Pancreas (tissue), 10 donors: ENCODE data around the gene ZNF480. TPM values are rescaled to one million over a fixed set of nuclear protein-coding genes. Genes with fewer than 3 reads are reported as not detected.
"Not testable (repeated sequence)": the region's sequence is repeated elsewhere in the genome, so short reads cannot be mapped to it uniquely, and the experiment has no call there.

Source experiments
- ATAC-seq, 4 donors: fragments of 200-7000 bp; cut with Tn5 transposase; one replicate each; pipeline versions ENCODE4 v1.8.0 to v1.9.1; 2020; ENCODE audit warnings: mild to moderate bottlenecking in 4 of 4, moderate library complexity in 4 of 4
- DNase-seq, 6 donors: peaks; one replicate each; pipeline ENCODE4 v3.0.0-alpha.2; 2020
- FAIRE-seq: peaks from 2 replicates; lab custom pipeline; 2012; peaks lifted over from hg19 to GRCh38; lab: Jason Lieb, UNC
- H3K27ac ChIP-seq, 4 donors: fragments of 200-600 bp; sonication (generic); 1 replicate in 3 of 4; 2 replicates in 1 of 4; pipeline versions ENCODE4 v1.5.0 to v1.8.0; 2020
- H3K27me3 ChIP-seq, 4 donors: fragments of 200-600 bp; one replicate each; pipeline ENCODE4 v1.8.0; 2021
- H3K36me3 ChIP-seq, 3 donors: fragments of 200-600 bp; sonication (generic) in 1 of 3; one replicate each; pipeline versions ENCODE4 v1.5.0 to v1.8.0; 2020 to 2021
- H3K4me1 ChIP-seq, 3 donors: fragments of 200-600 bp; one replicate each; pipeline ENCODE4 v1.8.0; 2021
- H3K4me3 ChIP-seq, 4 donors: fragments of 200-600 bp; sonication (generic) in 2 of 4; one replicate each; pipeline versions ENCODE4 v1.5.0 to v1.8.0; 2020 to 2021
- H3K9me3 ChIP-seq, 4 donors: fragments of 200-600 bp; one replicate each; pipeline ENCODE4 v1.8.0; 2021
- CTCF ChIP-seq, 4 donors: fragments of 200-600 bp; sonication (generic) in 3 of 4; IDR thresholded peaks; one replicate each; pipeline versions ENCODE4 v1.5.0 to v1.8.0; 2021; ENCODE audit warnings: antibody characterized with exemption in 4 of 4
- WGBS, 2 donors: extraction: QIAGEN DNeasy Blood & Tissue Kit; methylation state at CpG; one replicate each; pipeline ENCODE4 v1.1.7; 2013; 5-methylcytosine and 5-hydroxymethylcytosine counted together
- intact Hi-C, 3 donors: fragments of 100-400 bp; cut with DNase I; formaldehyde crosslinking; loops; one replicate each; pipeline versions ENCODE4 v1.11.1 to v1.14.2; 2022
- polyA plus RNA-seq, 2 donors: library from polyadenylated mRNA; stranded (reverse); fragments of 200-250 nt; gene quantifications; one replicate each; pipeline ENCODE4 v1.2.3, GENCODE V29; 2013
- total RNA-seq, 6 donors: library from RNA; stranded (reverse); fragmentation: NEBNext Ultra II Directional in 4 of 6; extraction: Animal tissue kit (Norgen Biotek cat#: 25700) in 4 of 6; gene quantifications; one replicate each; pipeline versions ENCODE4 v1.2.1 to v1.2.4, GENCODE V29; 2021 to 2023
- donor health status: healthy with polysubstance abuse.
- donor health status: DM: no; HTN: no; CAD: no; lungs with moderate emphysema.
- donor health status: DM: no; HTN: no; CAD: no.
- donor health status: control.
- donor health status: control.
- donor health status: Bipolar disorder and iron deficiency.
- donor health status: DM: yes; HTN: yes; CAD: no.
- donor health status: DM: no; HTN: no; CAD: no.
- donor health status: DM: no; HTN: no; CAD: no.
- donor health status: DM: yes; HTN: yes; CAD: no.

The ZNF480 gene
- total RNA-seq (1 to 10 TPM; 4.6 to 9.4 (median 5.2) TPM), polyA plus RNA-seq (1 to 10 TPM; 2.5 to 3.4 TPM)

- no peak for TF ChIP-seq CTCF (IDR thresholded peaks at IDR 0.05)
- 0 to 1% methylated on average over 41 to 63 of the region's 75 CpGs for WGBS, 2 donors
- intact Hi-C loops, result no loop called here
- Histone ChIP-seq H3K27me3 (no peaks in the 10 kb centered on the region), H3K27ac (peak within 1 kb of the TSS; percentile 76 to 90 (median 83)), H3K9me3 (no peaks in the 10 kb centered on the region), H3K4me3 (peak within 1 kb of the TSS; percentile 51 to 82 (median 74)), H3K36me3 (peaks cover 3 to 17% (median 12%) of the 10 kb centered on the region in 3 donors), H3K4me1 (no peaks in the 10 kb centered on the region)
- ATAC-seq, result peak; percentile 89 to 91 (median 90)
- no peak for FAIRE-seq
- peak; percentile 82 to 95 (median 88) for DNase-seq
Observed at GRCh38 chr19:52296773-52297600, at the start of gene ZNF480. Gene ZNF480, plus strand, starts transcription at chr19:52297169. Its CDS starts 3,244 bp downstream, at chr19:52300413.

GRCh38 chr19:52248241-52248640, 48.7 kb upstream of the ZNF480 start:
- FAIRE-seq (no peak), ATAC-seq (peak in 3 of 4 donors; percentile 82 to 91 (median 88)), DNase-seq (peak in 4 of 6 donors; percentile 37 to 61 (median 47))
- Histone ChIP-seq H3K36me3 (no peaks in the 10 kb centered on the region), H3K27me3 (no peaks in the 10 kb centered on the region), H3K27ac (no peak overlapping the region), H3K9me3 (no peaks in the 10 kb centered on the region), H3K4me3 (no peak overlapping the region), H3K4me1 (no peaks in the 10 kb centered on the region)
- 5 to 13% methylated on average over 6 of the region's 6 CpGs for WGBS, 2 donors
- intact Hi-C loops, result loop anchor here in 1 of 3 donors (10.0 kb wide), 1 partner anchor 113 kb away; the partner anchor contains the start of gene ZNF616
- TF ChIP-seq CTCF (IDR thresholded peaks at IDR 0.05), result peak in 2 of 4 donors; percentile 28 to 44

GRCh38 chr19:52258426-52258825, 38.5 kb upstream of the ZNF480 start:
- H3K27ac ChIP-seq, result no peak overlapping the region
- 92 to 94% methylated on average over 5 of the region's 5 CpGs for WGBS, 2 donors
- no peaks in the 10 kb centered on the region for H3K27me3 ChIP-seq
- TF ChIP-seq CTCF (IDR thresholded peaks at IDR 0.05), result no peak
- DNase-seq (no peak), FAIRE-seq (no peak), ATAC-seq (no peak)
- no peaks in the 10 kb centered on the region for H3K36me3 ChIP-seq
- no peaks in the 10 kb centered on the region for H3K4me1 ChIP-seq
- intact Hi-C loops, result loop anchor here in 1 of 3 donors (10.0 kb wide), 1 partner anchor 486 kb away; no protein-coding TSS in a partner anchor
- H3K9me3 ChIP-seq, result no peaks in the 10 kb centered on the region
- no peak overlapping the region for H3K4me3 ChIP-seq

- FAIRE-seq, H3K36me3 ChIP-seq, H3K27me3 ChIP-seq, DNase-seq, ATAC-seq, H3K4me3 ChIP-seq, H3K27ac ChIP-seq, H3K9me3 ChIP-seq, H3K4me1 ChIP-seq, intact Hi-C loops: not testable (repeated sequence)
- 93 to 96% methylated on average over 6 of the region's 6 CpGs for WGBS, 2 donors
Observed at GRCh38 chr19:52265556-52265955, 31.4 kb upstream of the ZNF480 start.

GRCh38 chr19:52269338-52270261, 27.4 kb upstream of the ZNF480 start, which contains the start of gene ZNF766:
Gene ZNF766, plus strand, starts transcription at chr19:52269587. Its CDS starts 27 bp downstream, at chr19:52269614.
- peak; percentile 96 to 99 (median 98) for DNase-seq
- peak; percentile 37 for FAIRE-seq
- H3K27ac ChIP-seq, result peak within 1 kb of the TSS; percentile 90 to 96 (median 94)
- no peaks in the 10 kb centered on the region for H3K36me3 ChIP-seq
- intact Hi-C loops, result no loop called here
- no peaks in the 10 kb centered on the region for H3K27me3 ChIP-seq
- no peak for TF ChIP-seq CTCF (IDR thresholded peaks at IDR 0.05)
- WGBS, 2 donors, result 0 to 1% methylated on average over 70 of the region's 70 CpGs
- peak within 1 kb of the TSS; percentile 91 to 98 (median 96) for H3K4me3 ChIP-seq
- H3K9me3 ChIP-seq, result no peaks in the 10 kb centered on the region
- H3K4me1 ChIP-seq, result peaks cover 0 to 7% (median 5%) of the 10 kb centered on the region in 3 donors
- ATAC-seq, result peak; percentile 100
